ENCODE measurements around the gene ESYT3. TPM values are rescaled to one million over a fixed set of nuclear protein-coding genes. Genes with fewer than 3 reads are reported as not detected.
"Not testable (repeated sequence)": the region's sequence is repeated elsewhere in the genome, so short reads cannot be mapped to it uniquely, and the experiment has no call there.

The ESYT3 gene
- total RNA-seq, 3 donors from 2014 or later = 0.32 to 4.2 (median 2.3) TPM

DNA sequence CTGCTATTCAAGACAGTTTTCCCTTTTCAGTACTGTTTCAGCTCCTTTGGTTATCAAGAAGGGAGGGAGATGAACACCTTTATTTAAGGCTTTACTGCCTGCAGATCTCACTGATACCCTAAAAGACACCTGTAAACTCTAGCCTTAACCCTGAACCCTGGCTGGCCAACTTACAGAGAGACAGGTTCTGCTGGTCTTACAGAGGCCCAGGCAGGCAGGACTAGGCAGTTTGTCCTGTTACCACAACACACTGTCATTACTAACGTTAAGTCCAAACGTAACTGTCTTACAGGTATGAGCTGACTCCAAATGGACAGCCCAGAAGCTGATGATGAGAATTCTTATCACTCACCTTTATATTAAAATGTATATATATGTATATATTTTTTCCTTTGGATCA, 42.1 kb downstream of the ESYT3 start:
- Histone ChIP-seq H3K36me3 (no peaks in the 10 kb centered on the region), H3K27me3 (no peaks in the 10 kb centered on the region), H3K4me3 (no peak overlapping the region), H3K9me3 (no peaks in the 10 kb centered on the region), H3K27ac (no peak overlapping the region), H3K4me1 (no peaks in the 10 kb centered on the region)
- no peak for DNase-seq (ENCODE audit: low spot score in 2 of 2)
- intact Hi-C loops (cut with DNase I; ENCODE audit: low total_unique reads) = loop anchor here (5.0 kb wide), 1 partner anchor 266 kb away; no protein-coding TSS in a partner anchor
- TF ChIP-seq, protein P1, sequence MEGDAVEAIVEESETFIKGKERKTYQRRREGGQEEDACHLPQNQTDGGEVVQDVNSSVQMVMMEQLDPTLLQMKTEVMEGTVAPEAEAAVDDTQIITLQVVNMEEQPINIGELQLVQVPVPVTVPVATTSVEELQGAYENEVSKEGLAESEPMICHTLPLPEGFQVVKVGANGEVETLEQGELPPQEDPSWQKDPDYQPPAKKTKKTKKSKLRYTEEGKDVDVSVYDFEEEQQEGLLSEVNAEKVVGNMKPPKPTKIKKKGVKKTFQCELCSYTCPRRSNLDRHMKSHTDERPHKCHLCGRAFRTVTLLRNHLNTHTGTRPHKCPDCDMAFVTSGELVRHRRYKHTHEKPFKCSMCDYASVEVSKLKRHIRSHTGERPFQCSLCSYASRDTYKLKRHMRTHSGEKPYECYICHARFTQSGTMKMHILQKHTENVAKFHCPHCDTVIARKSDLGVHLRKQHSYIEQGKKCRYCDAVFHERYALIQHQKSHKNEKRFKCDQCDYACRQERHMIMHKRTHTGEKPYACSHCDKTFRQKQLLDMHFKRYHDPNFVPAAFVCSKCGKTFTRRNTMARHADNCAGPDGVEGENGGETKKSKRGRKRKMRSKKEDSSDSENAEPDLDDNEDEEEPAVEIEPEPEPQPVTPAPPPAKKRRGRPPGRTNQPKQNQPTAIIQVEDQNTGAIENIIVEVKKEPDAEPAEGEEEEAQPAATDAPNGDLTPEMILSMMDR (IDR thresholded peaks at IDR 0.05) = no peak
- TF ChIP-seq POLR2A (IDR thresholded peaks at IDR 0.05) (no peak), POLR2AphosphoS5 (IDR thresholded peaks at IDR 0.05) (no peak)

DNA sequence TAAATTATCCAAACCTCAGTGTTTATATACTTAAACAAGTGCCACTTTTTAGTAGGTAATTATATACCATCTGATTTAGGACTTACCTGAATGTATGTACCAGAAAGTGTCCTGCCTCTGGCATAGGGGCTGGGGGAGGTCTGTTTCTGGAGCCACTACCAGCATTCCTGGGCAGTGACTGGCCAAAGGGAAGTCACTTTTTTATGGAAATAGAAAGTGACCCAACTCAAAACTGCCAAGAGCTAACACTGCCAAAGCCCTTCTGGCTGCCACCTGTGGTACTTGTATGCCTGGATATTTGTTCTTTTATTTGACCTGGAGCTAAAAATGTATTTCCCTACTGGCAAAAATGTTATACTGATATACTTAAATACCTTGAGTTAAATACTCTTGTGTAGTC, 42.7 kb downstream of the ESYT3 start:
- Histone ChIP-seq H3K4me1 (no peaks in the 10 kb centered on the region), H3K36me3 (no peaks in the 10 kb centered on the region), H3K9me3 (no peaks in the 10 kb centered on the region), H3K27ac (no peak overlapping the region), H3K27me3 (no peaks in the 10 kb centered on the region), H3K4me3 (no peak overlapping the region)
- TF ChIP-seq POLR2AphosphoS5 (IDR thresholded peaks at IDR 0.05) = no peak
- TF ChIP-seq POLR2A (IDR thresholded peaks at IDR 0.05) = no peak
- TF ChIP-seq, protein P1 (IDR thresholded peaks at IDR 0.05) = no peak
- no peak for DNase-seq (ENCODE audit: low spot score in 2 of 2)
- intact Hi-C loops (cut with DNase I; ENCODE audit: low total_unique reads) = loop anchor here (5.0 kb wide), 1 partner anchor 265 kb away; no protein-coding TSS in a partner anchor

DNA sequence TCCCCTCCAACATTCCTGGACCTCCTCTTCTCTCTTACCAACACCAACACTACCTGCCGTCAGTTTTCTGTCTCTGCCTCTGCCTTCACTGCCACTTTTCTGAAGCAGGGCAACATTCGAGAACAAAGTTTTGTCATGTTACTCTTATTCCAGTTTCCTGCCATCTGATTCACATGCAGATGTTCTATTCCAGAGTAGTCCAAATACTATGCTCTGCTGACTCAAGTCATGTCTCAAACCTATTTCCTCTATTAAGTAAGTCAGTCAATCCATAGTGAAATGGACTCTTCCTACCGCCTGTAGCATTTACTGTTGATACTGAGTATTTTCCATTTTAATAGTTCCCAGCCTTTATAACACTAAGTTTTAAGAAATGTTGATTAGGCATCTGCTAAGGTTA, 43.4 kb downstream of the ESYT3 start:
- intact Hi-C loops (cut with DNase I; ENCODE audit: low total_unique reads) = loop anchor here (5.0 kb wide), 1 partner anchor 264 kb away; no protein-coding TSS in a partner anchor
- H3K4me1 ChIP-seq = no peaks in the 10 kb centered on the region
- H3K9me3 ChIP-seq = no peaks in the 10 kb centered on the region
- H3K4me3 ChIP-seq = no peak overlapping the region
- TF ChIP-seq POLR2AphosphoS5 (IDR thresholded peaks at IDR 0.05) (no peak), POLR2A (IDR thresholded peaks at IDR 0.05) (no peak)
- TF ChIP-seq, protein P1 (IDR thresholded peaks at IDR 0.05) = no peak
- no peaks in the 10 kb centered on the region for H3K27me3 ChIP-seq
- no peak overlapping the region for H3K27ac ChIP-seq
- no peaks in the 10 kb centered on the region for H3K36me3 ChIP-seq
- DNase-seq (ENCODE audit: low spot score in 2 of 2) = no peak

DNA sequence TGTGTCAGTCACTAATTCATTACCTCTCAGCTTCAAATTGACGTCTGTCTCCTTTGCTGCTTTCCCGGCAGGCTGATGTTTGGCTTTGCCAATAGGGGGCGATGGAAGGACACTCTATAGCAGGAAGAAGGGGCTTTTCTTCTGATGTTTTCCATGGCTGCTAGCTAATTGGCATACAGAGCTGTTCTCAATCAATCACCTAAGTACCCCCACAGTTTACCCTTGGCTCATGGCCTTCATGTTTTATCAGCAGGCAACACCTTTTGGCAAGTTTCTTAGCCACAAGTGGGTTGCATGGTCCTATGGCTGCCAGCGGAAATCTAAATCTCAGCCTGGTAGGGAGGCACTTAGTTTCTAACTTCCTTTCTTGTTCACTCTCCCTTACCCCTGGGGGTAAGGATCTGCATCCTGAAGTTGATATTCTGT, 45.0 kb downstream of the ESYT3 start:
- H3K27ac ChIP-seq = no peak overlapping the region
- H3K9me3 ChIP-seq = no peaks in the 10 kb centered on the region
- no peak overlapping the region for H3K4me3 ChIP-seq
- H3K36me3 ChIP-seq = no peaks in the 10 kb centered on the region
- intact Hi-C loops (cut with DNase I; ENCODE audit: low total_unique reads) = loop anchor here (5.0 kb wide), 1 partner anchor 263 kb away; no protein-coding TSS in a partner anchor
- no peak for DNase-seq (ENCODE audit: low spot score in 2 of 2)
- no peaks in the 10 kb centered on the region for H3K27me3 ChIP-seq
- H3K4me1 ChIP-seq = no peaks in the 10 kb centered on the region
- TF ChIP-seq, protein P1 (IDR thresholded peaks at IDR 0.05) = peak in 1 of 3 donors; percentile 22
- TF ChIP-seq POLR2AphosphoS5 (IDR thresholded peaks at IDR 0.05) = no peak
- TF ChIP-seq POLR2A (IDR thresholded peaks at IDR 0.05) = no peak

DNA sequence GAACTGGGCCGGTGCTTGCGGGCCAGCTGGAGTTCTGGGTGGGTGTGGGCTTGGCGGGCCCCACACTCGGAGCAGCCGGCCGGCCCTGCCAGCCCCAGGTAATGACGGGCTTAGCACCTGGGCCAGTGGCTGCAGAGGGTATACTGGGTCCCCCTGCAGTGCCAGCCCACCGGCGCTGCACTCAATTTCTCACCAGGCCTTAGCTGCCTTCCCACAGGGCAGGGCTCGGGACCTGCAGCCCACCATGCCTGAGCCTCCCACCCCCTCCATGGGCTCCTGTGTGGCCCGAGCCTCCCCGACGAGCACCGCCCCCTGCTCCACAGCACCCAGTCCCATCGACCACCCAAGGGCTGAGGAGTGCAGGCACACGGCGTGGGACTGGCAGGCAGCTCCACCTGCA, 50.3 kb downstream of the ESYT3 start:
- H3K27ac ChIP-seq; H3K4me3 ChIP-seq; H3K4me1 ChIP-seq; H3K36me3 ChIP-seq; intact Hi-C loops (cut with DNase I; ENCODE audit: low total_unique reads); DNase-seq (ENCODE audit: low spot score in 2 of 2); H3K27me3 ChIP-seq: not testable (repeated sequence)
- peaks cover 30 to 31% of the 10 kb centered on the region in 2 donors for H3K9me3 ChIP-seq

DNA sequence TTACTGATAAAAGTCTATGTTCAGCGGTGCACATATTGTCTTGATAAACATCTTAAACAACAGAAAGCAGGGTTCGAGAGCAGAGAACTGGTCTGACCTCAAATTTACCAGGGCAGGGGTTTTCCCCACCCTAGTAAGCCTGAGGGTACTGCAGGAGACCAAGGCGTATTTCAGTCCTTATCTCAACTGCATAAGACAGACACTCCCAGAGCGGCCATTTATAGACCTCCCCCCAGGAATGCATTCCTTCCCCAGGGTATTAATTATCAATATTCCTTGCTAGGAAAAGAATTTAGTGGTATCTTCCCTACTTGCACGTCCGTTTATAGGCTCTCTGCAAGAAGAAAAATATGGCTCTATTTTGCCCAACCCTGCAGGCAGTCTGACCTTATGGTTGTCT, 52.2 kb downstream of the ESYT3 start:
- peaks cover 30 to 31% of the 10 kb centered on the region in 2 donors for H3K9me3 ChIP-seq
- H3K4me3 ChIP-seq; H3K27me3 ChIP-seq; H3K27ac ChIP-seq; H3K4me1 ChIP-seq; H3K36me3 ChIP-seq; DNase-seq (ENCODE audit: low spot score in 2 of 2); intact Hi-C loops (cut with DNase I; ENCODE audit: low total_unique reads): not testable (repeated sequence)

Data from breast epithelium (tissue), 4 donors.